ENCODE measurements around the gene NSMF. TPM values are rescaled to one million over a fixed set of nuclear protein-coding genes. Genes with fewer than 3 reads are reported as not detected.

Gene NSMF
- total RNA-seq, 1 donor from 2014 or later = 51.5 TPM

GRCh38 chr9:137492464-137493363, 33.6 kb upstream of the NSMF start:
- intact Hi-C loops (cut with micrococcal nuclease) = no loop called here

- intact Hi-C loops (cut with micrococcal nuclease) = no loop called here
These were observed 32.8 kb upstream of the NSMF start for GRCh38 chr9:137491735-137492432.

- intact Hi-C loops (cut with micrococcal nuclease) = no loop called here
These were observed 31.5 kb upstream of the NSMF start for GRCh38 chr9:137490532-137491186.

- intact Hi-C loops (cut with micrococcal nuclease) = no loop called here
These were observed 29.8 kb upstream of the NSMF start for GRCh38 chr9:137488906-137489305.

DNA sequence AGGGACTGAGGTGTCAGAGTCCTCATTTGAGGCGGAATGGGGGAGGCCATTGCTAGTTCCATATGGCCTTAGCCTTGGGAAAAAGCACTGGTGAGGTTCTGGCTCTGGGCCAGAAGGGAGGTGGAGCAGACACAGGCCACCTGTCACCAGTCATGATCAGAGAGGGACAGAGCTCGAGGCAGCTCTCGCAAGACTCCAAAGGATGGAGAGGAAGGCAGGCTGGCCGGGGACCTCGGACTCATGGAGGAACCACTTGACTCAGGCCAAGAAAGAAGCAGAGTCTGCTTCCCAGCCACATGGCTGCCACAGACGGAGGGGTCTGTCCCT, 29.2 kb upstream of the NSMF start:
- intact Hi-C loops (cut with micrococcal nuclease) = no loop called here

DNA sequence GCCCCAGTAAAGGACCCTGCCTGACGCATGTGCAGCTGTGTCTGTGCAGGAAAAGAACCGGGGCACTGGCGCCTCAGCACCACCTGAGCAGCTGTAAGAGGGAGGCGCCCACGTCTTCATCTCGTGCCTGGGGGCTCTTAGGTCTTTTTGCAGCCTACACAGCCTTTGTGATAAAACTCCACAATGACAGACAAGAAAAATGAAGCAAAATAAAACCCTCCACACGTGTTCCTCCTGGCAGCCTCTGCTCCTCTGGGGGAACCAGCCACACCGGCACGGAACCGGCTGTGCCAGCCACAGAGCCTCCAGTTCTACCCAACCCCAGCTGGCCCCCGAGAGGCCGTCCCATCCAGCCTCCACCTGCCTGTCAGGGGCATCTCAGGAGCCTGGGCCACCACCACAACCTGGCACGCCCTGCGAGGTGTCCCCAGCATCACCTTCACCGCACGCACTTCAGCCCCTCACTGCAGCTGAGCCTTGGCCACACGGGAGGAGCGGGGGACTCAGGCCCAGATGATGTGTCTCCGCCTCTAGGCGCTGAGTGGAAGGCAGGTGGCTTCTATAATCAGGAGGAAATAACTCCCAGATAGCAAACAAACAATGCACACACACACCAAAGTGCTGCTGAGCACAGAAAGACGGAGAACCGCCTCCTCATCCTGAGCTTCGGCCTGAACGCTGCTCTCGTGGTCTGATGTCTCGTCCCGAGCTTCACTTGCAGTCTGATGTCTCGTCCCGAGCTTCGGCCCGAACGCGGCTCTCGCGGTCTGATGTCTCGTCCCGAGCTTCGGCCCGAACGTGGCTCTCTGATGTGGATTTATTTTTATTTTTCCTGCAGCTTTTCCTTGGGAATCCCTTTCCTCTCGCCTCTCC, 28.6 kb upstream of the NSMF start:
- intact Hi-C loops (cut with micrococcal nuclease) = no loop called here

GRCh38 chr9:137486545-137487453, 27.7 kb upstream of the NSMF start:
- intact Hi-C loops (cut with micrococcal nuclease) = no loop called here

DNA sequence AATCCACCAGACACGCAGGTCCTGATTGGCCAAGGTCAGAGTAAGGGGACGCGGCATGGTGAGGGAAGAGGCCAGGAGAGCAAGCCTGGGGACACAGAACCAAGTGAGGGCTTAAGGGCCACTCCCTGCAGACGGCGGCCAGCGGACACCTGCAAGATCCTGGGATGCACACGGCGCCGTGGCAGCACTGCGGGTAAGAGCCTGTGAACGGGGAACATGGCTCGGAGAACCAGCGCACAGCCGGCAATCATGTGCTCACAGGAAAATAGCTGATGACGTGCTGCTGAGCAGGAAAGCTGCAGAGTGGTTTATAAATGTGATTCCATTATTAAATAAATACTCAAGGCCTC, 27.0 kb upstream of the NSMF start:
- intact Hi-C loops (cut with micrococcal nuclease) = no loop called here

DNA sequence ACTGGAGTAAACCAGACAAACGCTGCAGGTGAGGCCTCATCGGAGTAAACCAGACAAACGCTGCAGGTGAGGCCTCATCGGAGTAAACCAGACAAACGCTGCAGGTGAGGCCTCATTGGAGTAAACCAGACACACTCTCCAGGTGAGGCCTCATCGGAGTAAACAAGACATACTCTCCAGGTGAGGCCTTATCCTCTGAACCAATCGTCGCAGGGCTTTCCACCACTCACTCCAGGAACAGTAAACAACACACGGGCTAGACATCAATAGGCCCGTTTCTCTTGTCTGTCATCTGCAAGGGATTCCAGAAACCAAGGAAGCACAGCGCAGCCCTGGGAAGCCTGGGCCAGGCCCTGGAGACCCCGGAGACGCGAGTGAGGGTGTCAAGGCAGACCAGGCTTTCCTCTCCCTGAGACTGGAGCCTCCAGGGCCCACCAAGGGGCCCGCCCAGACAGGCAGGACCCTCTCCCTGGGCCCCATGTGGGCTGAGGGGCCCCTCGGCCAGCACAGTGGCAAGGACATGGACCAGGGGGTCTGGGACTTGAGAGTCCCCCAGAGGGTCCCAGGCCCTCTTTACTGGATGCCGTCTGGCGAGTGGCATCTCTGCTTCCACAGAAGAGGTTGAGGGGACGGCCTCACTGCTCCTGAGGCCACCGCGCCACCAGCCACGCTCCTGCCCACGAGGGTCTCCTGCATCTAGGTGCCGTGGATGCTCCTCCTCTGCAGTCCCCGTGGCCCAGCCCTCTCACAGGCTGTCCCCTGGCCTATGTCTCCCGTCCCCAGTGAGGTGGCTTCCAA, 26.4 kb upstream of the NSMF start:
- intact Hi-C loops (cut with micrococcal nuclease) = no loop called here

DNA sequence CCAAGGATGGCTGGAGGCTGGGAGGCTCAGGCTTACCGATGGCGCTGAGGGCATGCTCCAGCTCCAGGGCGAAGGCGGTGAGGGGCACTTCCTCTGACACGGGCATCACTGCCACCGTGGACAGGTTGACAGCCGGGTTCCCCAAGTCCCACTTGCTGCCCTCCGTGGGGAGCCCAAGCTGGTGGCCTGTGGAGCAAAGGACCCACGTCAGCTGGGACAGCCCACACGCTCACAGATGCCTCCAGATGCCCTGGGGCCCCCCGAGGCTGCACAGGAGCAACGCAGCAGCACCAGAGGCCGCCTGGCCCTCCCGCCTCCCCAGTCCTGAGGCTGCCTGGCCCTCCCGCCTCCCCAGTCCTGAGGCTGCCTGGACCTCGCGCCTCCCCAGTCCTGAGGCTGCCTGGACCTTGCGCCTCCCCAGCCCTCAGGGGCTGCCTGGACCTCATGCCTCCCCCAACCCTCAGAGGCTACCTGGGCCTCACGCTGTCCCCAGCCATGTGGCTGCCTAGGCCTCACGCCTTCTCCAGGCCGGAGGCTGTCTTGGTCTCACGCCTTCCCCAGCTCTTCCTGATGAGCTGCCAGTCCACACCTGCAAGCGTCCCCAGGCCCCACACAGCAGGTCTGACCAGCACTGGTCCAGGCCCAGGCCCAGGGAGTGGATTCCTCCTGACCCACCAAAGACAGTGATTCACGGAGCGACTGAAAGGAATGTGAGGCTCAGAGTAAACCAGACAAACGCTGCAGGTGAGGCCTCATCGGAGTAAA, 25.6 kb upstream of the NSMF start:
- intact Hi-C loops (cut with micrococcal nuclease) = no loop called here

- intact Hi-C loops (cut with micrococcal nuclease) = no loop called here
These were observed 23.1 kb upstream of the NSMF start for GRCh38 chr9:137482094-137482781.

- intact Hi-C loops (cut with micrococcal nuclease) = no loop called here
These were observed 21.9 kb upstream of the NSMF start for GRCh38 chr9:137480686-137481683.

- intact Hi-C loops (cut with micrococcal nuclease) = no loop called here
These were observed 21.0 kb upstream of the NSMF start for GRCh38 chr9:137479892-137480685.

GRCh38 chr9:137478962-137479861, 20.1 kb upstream of the NSMF start:
- intact Hi-C loops (cut with micrococcal nuclease) = no loop called here

- intact Hi-C loops (cut with micrococcal nuclease) = no loop called here
These were observed 19.5 kb upstream of the NSMF start for GRCh38 chr9:137478613-137478961.

All from T-helper 2 cell treated with Interferon-gamma antibody and Interleukin-4, amounts not matched to agents 100 ng/mL and 5 ng/mL, for 36 hours (primary cell).